ENCODE results near the gene SHC2. TPM values are rescaled to one million over a fixed set of nuclear protein-coding genes. Genes with fewer than 3 reads are reported as not detected.

Gene SHC2
- total RNA-seq, 1 donor from 2014 or later: 26.0 TPM

GRCh38 chr19:409516-410242 lies 51.2 kb downstream of the SHC2 start:
- H3K4me1 ChIP-seq: peaks cover 16% of the 10 kb centered on the region
- DNase-seq (ENCODE audit: extremely low spot score in 2 of 2): no peak
- no peak overlapping the region for H3K27ac ChIP-seq
- no peaks in the 10 kb centered on the region for H3K36me3 ChIP-seq
- H3K4me3 ChIP-seq: peak overlapping the region; percentile 40 to 56
- intact Hi-C loops (cut with DNase I): no loop called here
- TF ChIP-seq POLR2A (IDR thresholded peaks at IDR 0.05): no peak
- TF ChIP-seq CTCF (IDR thresholded peaks at IDR 0.05): no peak
- TF ChIP-seq POLR2AphosphoS5 (IDR thresholded peaks at IDR 0.05; ENCODE audit: insufficient read depth in 1 of 2, low read depth in 1 of 2): no peak
- H3K27me3 ChIP-seq: peaks cover 11% of the 10 kb centered on the region
- no peaks in the 10 kb centered on the region for H3K9me3 ChIP-seq

- Histone ChIP-seq H3K9me3 (no peaks in the 10 kb centered on the region), H3K36me3 (no peaks in the 10 kb centered on the region), H3K4me3 (peak within 1 kb of the TSS; percentile 40 to 56), H3K27ac (no peak within 1 kb of the TSS), H3K4me1 (peaks cover 16% of the 10 kb centered on the region), H3K27me3 (peaks cover 11% of the 10 kb centered on the region)
- no peak for TF ChIP-seq POLR2A (IDR thresholded peaks at IDR 0.05)
- no peak for TF ChIP-seq POLR2AphosphoS5 (IDR thresholded peaks at IDR 0.05; ENCODE audit: insufficient read depth in 1 of 2, low read depth in 1 of 2)
- no peak for TF ChIP-seq CTCF (IDR thresholded peaks at IDR 0.05)
- no peak for DNase-seq (ENCODE audit: extremely low spot score in 2 of 2)
- intact Hi-C loops (cut with DNase I): no loop called here
Measured at GRCh38 chr19:408902-409515, 51.8 kb downstream of the SHC2 start, which contains the start of gene C2CD4C. Gene C2CD4C, minus strand, starts transcription at chr19:409147. Its CDS starts 786 bp downstream, at chr19:408361.

- peaks cover 11% of the 10 kb centered on the region for H3K27me3 ChIP-seq
- peak overlapping the region; percentile 40 to 56 for H3K4me3 ChIP-seq
- H3K27ac ChIP-seq: no peak overlapping the region
- DNase-seq (ENCODE audit: extremely low spot score in 2 of 2): no peak
- no peaks in the 10 kb centered on the region for H3K9me3 ChIP-seq
- H3K4me1 ChIP-seq: peaks cover 16% of the 10 kb centered on the region
- no peak for TF ChIP-seq POLR2A (IDR thresholded peaks at IDR 0.05)
- no peak for TF ChIP-seq POLR2AphosphoS5 (IDR thresholded peaks at IDR 0.05; ENCODE audit: insufficient read depth in 1 of 2, low read depth in 1 of 2)
- TF ChIP-seq CTCF (IDR thresholded peaks at IDR 0.05): no peak
- intact Hi-C loops (cut with DNase I): no loop called here
- H3K36me3 ChIP-seq: no peaks in the 10 kb centered on the region
Measured at GRCh38 chr19:408441-408901, 52.4 kb downstream of the SHC2 start.

GRCh38 chr19:407511-408440 lies 53.1 kb downstream of the SHC2 start:
- Histone ChIP-seq H3K27ac (no peak overlapping the region), H3K9me3 (no peaks in the 10 kb centered on the region), H3K36me3 (no peaks in the 10 kb centered on the region), H3K27me3 (peaks cover 11% of the 10 kb centered on the region), H3K4me1 (peaks cover 16% of the 10 kb centered on the region), H3K4me3 (peak overlapping the region in 1 of 2 donors; percentile 56)
- intact Hi-C loops (cut with DNase I): no loop called here
- no peak for DNase-seq (ENCODE audit: extremely low spot score in 2 of 2)
- no peak for TF ChIP-seq POLR2A (IDR thresholded peaks at IDR 0.05)
- no peak for TF ChIP-seq POLR2AphosphoS5 (IDR thresholded peaks at IDR 0.05; ENCODE audit: insufficient read depth in 1 of 2, low read depth in 1 of 2)
- no peak for TF ChIP-seq CTCF (IDR thresholded peaks at IDR 0.05)

Data from vagina (tissue), 2 donors.